Thoracic aorta endothelial cell (primary cell): Measurements from ENCODE around the gene FAM200B. TPM values are rescaled to one million over a fixed set of nuclear protein-coding genes. Genes with fewer than 3 reads are reported as not detected.

Experiments
- total RNA-seq: library from RNA; depleted of rRNA; stranded (reverse); fragments of >200 nt; gene quantifications from 2 replicates; pipeline ENCODE4 v1.2.3, GENCODE V29; 2012

FAM200B gene
- total RNA-seq: 31.4 and 32.3 TPM in 2 replicates

DNA sequence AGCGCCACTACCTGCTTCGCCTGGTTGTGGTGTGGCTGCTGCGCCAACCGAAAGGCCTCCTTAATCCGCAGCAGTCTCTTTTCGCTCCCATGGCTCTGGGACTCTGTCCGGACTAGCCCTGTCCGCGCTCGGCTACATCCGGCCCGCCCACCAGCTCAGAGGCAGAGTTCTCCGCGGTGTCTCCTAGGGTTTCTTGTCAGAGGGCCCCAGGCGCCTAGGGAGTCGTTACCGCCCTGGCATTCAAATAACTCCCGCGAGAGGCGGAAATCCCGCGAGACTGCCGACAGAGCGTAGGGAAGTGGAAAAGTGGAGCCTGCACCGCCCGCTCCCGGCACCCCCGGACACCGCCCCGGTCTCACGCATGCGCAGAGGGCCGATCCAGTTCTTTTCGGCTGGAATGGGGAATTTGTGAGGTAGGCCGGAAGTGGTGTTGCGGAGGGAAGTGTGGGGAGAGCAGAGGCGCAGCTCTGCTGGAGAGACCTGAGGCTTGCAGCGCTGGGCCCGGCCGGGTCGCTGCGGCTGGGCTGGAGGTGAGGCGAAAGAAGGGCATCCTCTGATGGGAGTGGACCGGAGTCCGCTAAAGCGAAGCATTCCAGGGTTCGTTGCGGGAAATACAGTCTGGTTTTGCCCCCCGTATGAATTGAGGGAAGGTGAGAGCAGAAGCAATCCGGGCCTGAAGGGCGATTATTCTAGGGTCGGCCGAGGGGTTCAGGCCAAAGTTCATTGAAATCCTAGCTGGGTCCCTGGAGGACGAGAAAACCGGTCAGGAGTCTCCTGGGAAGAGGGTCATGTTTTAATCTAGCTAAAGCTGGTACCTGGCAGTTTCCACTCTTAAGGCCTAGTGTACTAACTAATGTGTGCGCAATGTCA lies at the start of gene FAM200B:
FAM200B (plus strand) TSS at position 456 of the 870 bp plus-strand sequence. CDS start 5,151 bp downstream, outside the sequence.

DNA sequence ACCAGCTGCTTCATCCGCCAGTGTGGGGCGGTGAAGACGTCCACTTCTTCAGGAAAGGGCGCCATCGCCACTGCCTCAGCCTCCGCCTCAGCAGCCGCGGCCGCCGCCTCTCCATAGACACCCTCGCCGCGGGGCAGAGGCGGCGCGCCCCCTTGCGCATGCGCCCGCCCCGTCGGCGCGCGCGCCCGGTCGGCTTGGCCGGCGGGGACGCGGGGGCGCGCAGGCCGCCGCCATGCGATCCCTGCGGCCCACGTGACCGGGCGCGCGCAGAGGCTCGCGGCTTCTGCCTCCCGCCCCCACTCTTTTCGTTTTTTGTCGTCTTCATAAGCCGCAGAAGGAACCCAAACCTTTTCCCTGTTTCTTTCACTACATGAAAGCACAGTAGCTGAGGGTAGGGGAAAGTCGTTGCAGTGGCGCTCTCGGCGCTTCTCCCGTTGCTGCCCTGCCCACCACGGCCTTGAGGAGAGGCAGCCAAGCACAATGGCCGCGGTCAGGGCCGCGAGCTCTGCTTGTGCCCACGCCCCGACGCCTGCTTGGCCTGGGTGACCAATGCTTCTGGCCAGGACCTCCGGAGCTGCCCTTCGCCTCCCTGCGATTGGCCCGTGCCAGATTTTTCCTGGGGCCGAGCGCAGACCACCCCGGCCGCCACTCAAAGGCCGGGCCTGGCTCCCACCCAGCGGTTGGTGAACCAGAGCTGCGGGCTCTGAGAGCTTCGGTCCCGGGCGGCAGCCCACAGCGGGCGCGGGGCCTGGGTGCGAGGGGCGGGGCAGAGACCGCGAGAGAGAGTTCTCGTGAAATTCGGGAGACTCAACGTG lies 26.2 kb upstream of the FAM200B start, which contains the start of gene FBXL5:
FBXL5 (minus strand) TSS at position 135 of the 815 bp plus-strand sequence; CDS start at position 65, 70 bp downstream.

DNA sequence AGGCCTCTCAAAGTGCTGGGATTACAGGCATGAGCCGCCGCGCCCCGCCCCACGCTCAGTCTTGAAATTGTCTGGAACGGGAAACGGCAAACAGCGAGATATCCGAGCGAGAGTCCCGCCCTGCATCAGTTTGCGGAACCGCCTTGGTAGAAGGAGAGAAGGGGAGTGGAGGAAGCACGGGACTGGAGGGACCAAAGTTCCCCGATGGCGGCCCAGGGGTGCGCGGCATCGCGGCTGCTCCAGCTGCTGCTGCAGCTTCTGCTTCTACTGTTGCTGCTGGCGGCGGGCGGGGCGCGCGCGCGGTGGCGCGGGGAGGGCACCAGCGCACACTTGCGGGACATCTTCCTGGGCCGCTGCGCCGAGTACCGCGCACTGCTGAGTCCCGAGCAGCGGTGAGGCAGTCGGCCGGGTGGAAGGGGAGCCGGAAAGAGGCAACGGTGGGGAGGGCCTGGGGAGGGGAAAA lies 21.3 kb downstream of the FAM200B start, which contains the start of gene BST1:
BST1 (plus strand) TSS at position 125 of the 463 bp plus-strand sequence; CDS start at position 205, 80 bp downstream.

Other genes with a start within 250 kb of the FAM200B start
- 23.1 and 24.8 TPM in 2 replicates for gene CC2D2A, start 211.9 kb upstream of the FAM200B start, total RNA-seq
- gene FBXL5, start 26.5 kb upstream of the FAM200B start, total RNA-seq: 75.6 and 77.7 TPM in 2 replicates
- 6.0 and 14.8 TPM in 2 replicates for gene BST1, start 21.2 kb downstream of the FAM200B start, total RNA-seq
- gene CD38, start 96.5 kb downstream of the FAM200B start, total RNA-seq: under 0.01 and 0.13 TPM in 2 replicates